DMS79 (cell line): ENCODE measurements around the gene JARID2.

ENCODE experiments used
- DNase-seq: peaks from one replicate; lab custom pipeline; 2025; lab: John Stamatoyannopoulos, UW

The JARID2 gene

DNA sequence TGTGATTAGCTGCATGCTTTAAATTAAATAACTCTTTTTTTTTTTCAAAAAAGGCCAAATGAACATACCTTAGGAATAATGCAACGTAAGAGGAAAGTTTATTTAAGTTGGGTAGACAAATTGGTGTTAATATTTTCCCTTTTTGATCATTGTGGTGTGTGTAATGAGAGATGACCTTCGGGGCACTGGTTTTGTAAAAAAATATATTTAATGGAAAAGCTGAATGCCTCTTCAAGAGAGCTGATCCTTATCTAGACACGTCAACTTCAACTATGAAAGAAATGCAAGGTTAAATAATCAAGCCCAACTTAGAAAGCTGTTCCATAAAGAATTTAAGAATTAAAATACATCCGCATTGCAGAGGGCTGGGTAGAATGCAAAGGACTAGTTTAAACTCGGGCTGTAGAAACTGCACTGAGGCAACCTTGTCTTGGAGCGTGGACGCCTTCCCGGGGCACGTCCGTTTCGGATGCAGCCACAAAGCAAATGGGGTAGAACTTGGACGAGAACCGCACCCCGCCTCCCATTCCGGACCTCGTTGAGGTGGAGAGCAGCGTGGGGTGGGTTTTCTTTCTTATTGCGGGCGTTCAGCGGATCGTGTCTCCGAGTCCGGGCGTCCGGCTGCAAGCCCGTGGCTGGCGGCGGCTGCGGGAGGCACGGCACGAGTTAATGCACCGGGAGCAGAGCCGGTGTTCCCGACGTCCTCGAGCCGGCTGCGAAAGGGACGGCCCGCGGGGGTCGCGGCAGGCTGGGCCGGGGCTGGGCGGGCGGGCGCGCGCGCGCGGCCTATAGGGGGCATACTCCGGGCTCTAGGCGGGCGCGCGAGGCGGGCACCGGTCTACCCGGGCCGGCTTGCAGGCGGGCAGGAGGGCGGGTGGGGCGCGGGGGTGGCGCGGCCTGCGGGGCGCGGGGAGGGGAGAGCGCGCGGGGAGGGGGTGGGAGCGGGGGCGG is 1.9 kb downstream of the JARID2 start:
- DNase-seq, result no peak

- no peak for DNase-seq
These were observed 2.8 kb downstream of the JARID2 start for GRCh38 chr6:15248451-15249370.

DNA sequence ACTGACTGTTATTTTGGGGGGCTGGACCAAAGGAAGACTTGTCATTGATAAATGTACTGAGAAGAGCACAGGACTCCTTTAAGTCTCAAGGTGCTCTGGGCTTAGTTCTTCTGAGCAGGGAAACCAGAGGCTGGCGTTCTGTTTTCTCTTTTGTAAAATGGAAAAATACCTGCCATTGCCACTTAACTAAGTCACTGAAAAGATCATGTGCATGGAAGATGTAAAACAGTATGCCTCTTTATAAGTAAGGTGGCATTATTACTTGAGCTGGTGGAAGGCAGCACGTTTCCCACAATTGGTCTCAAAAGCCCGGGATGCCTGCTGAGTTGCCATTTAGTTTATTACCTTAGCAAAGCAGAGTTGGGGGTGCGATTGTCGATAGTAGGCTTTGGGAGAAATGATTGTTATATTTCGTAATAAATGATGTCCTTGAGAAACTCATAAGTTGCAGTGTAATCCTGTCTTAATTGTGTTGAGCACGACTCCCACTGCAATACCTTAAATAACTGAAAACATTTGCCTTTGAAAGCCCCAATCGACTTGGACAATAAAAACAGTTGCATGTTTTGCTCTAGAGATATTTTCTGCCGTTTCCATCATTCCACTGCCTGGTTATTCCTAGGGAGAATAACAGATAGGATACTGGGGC is 3.6 kb downstream of the JARID2 start:
- no peak for DNase-seq

DNA sequence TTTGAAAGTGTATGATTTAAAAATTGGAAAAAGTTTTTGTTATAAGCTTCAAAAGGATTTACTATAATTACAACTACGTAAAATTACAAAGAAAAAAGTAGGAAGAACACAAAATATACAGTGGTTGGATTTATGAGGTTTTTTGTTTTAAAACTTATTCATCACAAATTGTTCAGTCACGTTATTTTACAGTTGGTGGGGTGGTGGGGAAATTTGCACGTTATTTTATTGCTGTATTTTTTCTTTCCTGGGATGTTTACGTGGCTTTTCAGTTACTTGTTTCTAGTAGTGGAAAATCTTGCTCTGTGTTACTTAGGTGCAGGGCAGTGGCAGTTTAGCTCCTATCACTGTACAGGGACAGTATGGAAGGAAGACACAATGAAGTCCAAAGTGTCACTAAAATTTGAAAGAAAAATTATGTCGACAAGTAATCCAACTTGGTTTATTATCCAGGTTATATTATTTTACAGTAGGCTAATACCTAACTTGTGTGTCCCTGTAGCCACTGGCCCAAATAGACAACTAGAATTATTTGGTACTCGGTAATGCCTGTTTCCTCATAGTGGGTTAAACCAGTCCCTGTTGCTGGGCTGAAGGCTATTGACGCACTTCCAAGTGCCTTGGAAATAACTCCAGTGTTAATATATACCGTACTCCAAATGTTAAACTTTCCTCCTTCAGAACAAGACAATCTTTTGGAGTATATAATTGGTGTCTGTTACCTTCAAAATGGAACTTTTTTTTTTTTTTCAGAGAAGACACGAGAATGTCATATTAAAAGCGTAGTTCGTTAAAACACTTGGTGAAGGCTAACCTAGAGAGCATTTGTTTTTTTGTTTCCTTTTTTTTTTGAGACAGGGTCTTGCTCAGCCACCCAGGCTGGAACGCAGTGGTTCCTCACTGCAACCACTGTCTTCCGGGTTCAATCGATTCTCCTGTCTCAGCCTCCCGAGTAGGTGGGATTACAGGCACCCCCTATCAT is 4.6 kb downstream of the JARID2 start:
- no peak for DNase-seq

- no peak for DNase-seq
These were observed 6.3 kb downstream of the JARID2 start for GRCh38 chr6:15252195-15252594.

- DNase-seq, result no peak
These were observed 7.5 kb downstream of the JARID2 start for GRCh38 chr6:15253203-15254022.

DNA sequence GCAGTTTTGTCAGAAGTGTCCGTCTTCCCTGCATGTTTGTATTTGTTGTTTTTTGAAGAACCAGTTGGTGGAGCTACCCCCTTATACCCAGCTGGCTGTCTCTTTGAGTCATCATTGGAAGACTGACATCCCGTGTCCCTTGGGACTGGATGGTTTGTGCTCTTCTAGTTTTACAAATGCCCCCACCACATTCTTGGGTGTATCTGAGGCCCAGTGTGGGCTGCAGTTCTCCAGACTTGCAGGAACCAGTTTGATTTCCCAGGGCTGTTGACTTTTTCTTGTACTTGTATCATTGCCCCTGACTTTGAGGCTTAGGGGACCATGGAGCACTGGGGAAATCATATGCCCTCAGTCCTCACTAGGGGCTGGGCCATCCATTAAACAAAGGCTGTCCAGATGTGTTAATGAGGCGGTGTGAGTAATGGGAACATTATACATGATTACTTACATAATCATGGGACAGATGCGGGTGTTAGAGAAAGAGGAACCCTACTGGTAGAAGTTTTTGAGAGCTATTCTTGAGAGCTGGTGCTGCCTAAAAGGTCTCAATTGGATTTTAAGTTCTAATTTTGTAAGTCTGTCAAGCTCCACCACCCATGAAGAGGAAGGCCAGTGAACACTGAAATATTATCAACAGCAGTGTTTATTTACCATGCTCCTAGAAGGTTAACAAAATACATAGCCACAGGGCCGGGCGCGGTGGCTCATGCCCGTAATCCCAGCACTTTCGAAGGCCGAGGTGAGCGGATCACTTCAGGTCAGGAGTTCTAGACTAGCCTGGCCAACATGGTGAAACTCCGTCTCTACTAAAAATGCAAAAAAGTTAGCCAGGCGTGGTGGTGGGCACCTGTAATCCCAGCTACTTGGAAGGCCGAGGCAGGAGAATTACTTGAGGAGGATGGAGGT is 8.5 kb downstream of the JARID2 start:
- DNase-seq, result peak; percentile 41

- DNase-seq, result no peak
These were observed 9.6 kb downstream of the JARID2 start for GRCh38 chr6:15255481-15255880.

DNA sequence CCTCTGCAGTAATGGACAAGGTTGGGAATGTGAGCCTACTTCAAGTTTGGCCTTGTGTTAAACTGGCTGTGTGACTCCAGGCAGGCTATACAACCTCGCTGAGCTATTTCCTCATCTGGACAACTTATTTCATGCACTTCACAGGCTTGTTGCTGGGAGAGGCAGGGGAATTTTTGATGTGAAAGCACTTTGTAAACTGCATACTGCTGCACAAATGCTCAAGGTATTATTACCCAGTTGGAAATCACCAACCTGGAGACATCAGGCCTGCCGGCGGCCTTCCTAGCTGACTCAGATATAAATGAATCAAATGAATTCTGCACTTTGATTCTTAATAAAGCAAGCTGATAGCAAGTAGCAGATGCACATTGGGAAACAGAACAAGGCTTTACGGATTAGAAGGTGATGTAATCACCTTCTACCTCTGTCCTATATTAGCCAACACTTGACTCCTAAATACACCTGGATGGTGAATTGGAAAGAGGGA is 10.1 kb downstream of the JARID2 start:
- DNase-seq, result no peak

- no peak for DNase-seq
These were observed 10.8 kb downstream of the JARID2 start for GRCh38 chr6:15256538-15257271.

DNA sequence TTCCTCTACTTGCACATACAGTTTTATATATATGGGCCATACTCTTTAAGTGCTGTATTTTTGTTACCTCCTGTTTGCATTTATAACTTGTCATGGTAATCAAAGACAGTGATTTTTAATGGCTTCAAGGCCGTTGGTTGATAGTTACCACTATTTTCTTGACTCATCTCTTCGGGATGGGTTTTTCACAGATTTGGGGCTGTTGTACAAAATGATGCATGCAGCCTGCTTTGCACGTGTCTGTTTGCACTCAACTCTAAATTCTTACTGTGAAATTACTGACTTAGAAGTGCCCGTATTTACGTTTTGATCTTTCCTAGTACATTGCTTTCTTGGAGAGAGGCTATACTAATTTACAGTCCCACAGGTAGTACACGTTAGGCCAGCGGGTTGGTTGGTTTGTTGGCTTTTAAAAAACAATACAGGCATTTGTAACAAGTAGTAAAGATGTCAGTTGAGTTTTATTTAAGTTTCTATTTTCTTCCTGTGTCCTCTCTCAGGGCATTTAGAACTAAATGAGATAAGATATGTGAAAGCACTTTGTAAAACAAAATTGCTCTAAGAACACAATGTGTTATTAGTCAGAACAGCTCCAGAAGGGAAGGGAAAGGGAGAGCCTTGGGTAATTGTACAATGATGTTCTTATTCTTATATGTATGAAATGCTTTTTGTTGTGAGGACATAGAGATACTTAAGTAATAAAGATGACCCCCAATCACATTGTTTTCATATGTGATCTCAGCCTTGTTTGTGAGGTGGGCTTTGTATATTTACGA is 11.7 kb downstream of the JARID2 start:
- no peak for DNase-seq

- no peak for DNase-seq
These were observed 13.9 kb downstream of the JARID2 start for GRCh38 chr6:15259766-15260098.

DNA sequence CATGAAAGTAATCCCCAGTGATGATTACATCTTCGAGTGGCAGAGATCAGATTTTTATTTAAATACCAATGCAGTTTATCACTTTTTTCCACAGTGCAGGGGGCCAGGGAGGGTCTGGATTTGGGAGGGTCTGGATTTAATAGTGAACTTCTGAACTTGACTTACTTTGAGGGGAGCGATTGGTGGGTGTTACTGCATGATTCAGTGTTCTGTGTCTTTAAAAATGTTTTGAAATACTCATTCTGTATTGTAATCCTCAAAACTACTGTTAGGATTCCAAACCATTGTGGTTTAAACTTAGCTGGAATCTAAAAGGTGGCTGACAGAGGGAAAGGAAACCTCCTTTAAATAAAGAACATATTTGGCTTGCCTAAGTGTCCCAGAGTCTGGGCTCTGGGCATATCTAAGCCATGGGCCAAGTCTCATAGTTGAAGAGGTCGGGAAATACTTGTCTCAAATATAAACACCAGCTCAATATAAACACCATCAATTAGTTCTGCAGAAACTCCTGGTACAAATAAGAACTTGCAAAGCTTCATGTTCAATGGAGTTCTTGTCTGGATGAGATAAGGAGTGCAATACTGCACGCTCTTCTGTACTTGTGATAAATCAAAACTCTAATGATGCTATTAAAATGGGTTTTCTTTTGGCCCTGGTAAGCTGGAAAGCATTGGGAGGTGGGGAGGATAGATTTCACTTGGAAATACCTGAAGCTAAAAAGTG is 14.4 kb downstream of the JARID2 start:
- peak; percentile 13 for DNase-seq

DNA sequence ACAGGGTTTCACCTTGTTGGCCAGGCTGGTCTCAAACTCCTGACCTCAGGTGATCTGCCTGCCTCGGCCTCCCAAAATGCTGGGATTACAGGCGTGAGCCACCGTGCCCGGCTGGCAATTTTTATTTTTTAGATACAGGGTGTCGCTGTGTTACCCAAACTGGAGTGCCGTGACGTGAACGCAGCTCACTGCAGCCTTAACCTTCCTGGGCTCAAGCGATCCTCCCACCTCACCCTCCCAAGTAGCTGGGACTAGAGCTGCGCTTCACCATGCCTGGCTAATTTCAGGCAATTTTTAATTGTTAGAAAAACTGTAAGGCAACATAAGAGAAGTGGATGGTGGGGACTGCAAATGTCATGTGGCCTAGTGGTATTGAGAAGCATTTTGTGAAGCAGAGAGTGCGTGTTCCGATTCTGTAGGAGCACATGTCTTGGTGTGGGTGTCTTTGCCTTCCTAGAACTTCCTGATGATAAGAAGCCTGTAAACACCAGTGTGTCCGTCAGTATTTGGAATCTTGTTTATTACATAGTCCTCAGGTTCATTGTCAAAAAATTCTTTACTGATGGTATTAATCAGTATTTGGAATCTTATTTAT is 18.0 kb downstream of the JARID2 start:
- DNase-seq, result no peak

- no peak for DNase-seq
These were observed 18.5 kb downstream of the JARID2 start for GRCh38 chr6:15264412-15264811.
